PC-3 (cell line): ENCODE data around the gene CELF1.

ENCODE experiments used
- CTCF ChIP-seq: fragments of 300-600 bp; sonication (generic); conservative IDR thresholded peaks from 2 replicates; pipeline ENCODE4 v1.5.1; 2017; ENCODE audit warnings: antibody characterized with exemption, low read depth, mild to moderate bottlenecking, low read length
- EZH2phosphoT487 ChIP-seq: fragments of 300-600 bp; sonication (generic); IDR thresholded peaks from 2 replicates; pipeline ENCODE4 v1.6.1; 2018; ENCODE audit warnings: mild to moderate bottlenecking, antibody characterized with exemption, low read length, borderline replicate concordance

DNA sequence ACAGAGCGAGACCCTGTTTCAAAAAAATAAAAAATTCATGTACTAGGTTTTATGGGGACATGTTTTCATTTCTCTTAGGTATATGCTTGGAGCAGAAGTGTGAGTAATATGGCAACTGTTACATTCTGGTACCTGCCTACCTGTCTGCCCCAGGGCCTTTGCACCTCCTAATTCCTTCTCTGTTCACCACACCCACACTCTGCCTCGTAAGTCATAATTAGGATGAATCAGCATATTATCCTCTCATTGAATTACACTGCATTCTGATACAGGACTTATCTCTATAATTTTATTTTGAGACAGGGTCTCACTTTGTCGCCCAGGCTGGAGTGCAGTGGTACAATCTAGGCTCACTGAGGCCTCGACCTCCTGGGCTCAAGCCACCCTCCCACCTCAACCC lies 100.9 kb downstream of the CELF1 start:
- TF ChIP-seq CTCF (no peak), EZH2phosphoT487 (no peak)
